OCI-LY7 (cell line): ENCODE results near the gene KIAA1217.

Experiments
- EZH2phosphoT487 ChIP-seq: fragments of 200-600 bp; sonication (generic); IDR thresholded peaks from 2 replicates; pipeline ENCODE4 v1.6.1; 2018; ENCODE audit warnings: low read depth, borderline replicate concordance, mild to moderate bottlenecking, mixed run types, antibody characterized with exemption, low read length, moderate library complexity, mixed read lengths
- TF ChIP-seq, protein P1 (sequence below): fragments of 200-600 bp; sonication (generic); conservative IDR thresholded peaks from 2 replicates; pipeline ENCODE4 v1.5.1; 2014; ENCODE audit warnings: mild to moderate bottlenecking, antibody characterized with exemption, low read length, moderate library complexity, mixed read lengths

DNA sequence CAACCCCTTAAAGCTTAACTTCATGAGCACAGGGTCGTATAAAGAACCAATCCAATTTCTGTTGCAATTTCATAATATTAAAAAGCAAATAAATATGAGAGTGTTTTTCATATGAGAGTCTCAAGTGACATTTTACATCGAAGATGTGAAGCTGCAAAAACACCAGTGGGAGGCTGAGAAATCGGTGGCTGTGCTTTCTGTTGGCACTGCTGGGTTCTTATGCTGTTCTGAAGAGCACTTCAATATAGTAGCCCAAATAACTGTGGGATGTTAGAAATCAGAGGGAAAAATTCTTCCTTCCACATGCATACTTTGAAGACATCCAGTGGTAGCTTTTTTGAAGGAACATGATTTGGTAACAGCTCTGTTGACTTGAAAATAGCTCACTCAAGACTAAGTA, 269.0 kb downstream of the KIAA1217 start:
- TF ChIP-seq, protein P1, sequence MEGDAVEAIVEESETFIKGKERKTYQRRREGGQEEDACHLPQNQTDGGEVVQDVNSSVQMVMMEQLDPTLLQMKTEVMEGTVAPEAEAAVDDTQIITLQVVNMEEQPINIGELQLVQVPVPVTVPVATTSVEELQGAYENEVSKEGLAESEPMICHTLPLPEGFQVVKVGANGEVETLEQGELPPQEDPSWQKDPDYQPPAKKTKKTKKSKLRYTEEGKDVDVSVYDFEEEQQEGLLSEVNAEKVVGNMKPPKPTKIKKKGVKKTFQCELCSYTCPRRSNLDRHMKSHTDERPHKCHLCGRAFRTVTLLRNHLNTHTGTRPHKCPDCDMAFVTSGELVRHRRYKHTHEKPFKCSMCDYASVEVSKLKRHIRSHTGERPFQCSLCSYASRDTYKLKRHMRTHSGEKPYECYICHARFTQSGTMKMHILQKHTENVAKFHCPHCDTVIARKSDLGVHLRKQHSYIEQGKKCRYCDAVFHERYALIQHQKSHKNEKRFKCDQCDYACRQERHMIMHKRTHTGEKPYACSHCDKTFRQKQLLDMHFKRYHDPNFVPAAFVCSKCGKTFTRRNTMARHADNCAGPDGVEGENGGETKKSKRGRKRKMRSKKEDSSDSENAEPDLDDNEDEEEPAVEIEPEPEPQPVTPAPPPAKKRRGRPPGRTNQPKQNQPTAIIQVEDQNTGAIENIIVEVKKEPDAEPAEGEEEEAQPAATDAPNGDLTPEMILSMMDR, result no peak
- TF ChIP-seq EZH2phosphoT487, result no peak
